NT2/D1 (cell line): ENCODE measurements around the gene NCAPD3.

Source experiments
- SUZ12 ChIP-seq: IDR thresholded peaks from 2 replicates; pipeline ENCODE4 v1.6.1; 2011; ENCODE audit not compliant: insufficient read length, insufficient read depth; ENCODE audit errors: extremely low read depth
- YY1 ChIP-seq: IDR thresholded peaks from 2 replicates; pipeline ENCODE4 v1.6.1; 2011; ENCODE audit not compliant: insufficient read length, insufficient read depth

- TF ChIP-seq SUZ12 (no peak), YY1 (no peak)
Observed at GRCh38 chr11:134216816-134217215, 7.0 kb downstream of the NCAPD3 start.
